IgD-negative memory B cell (primary cell): ENCODE data around the gene MAP3K7. TPM values are rescaled to one million over a fixed set of nuclear protein-coding genes. Genes with fewer than 3 reads are reported as not detected.

Source experiments
- H3K27ac Mint-ChIP-seq, 3 donors: one replicate each; pipeline ENCODE4 v1.8.0; 2020 to 2022; ENCODE audit warnings: mild to moderate bottlenecking in 3 of 3, mixed read lengths in 3 of 3, moderate library complexity in 1 of 3
- H3K27me3 Mint-ChIP-seq: one replicate; pipeline ENCODE4 v1.8.0; 2021; ENCODE audit warnings: mixed read lengths
- H3K36me3 Mint-ChIP-seq: one replicate; pipeline ENCODE4 v1.8.0; 2020; ENCODE audit warnings: mild to moderate bottlenecking, mixed read lengths
- H3K4me1 Mint-ChIP-seq, 3 donors: one replicate each; pipeline ENCODE4 v1.8.0; 2020 to 2022; ENCODE audit warnings: mixed read lengths in 3 of 3, mild to moderate bottlenecking in 1 of 3
- H3K4me3 Mint-ChIP-seq, 4 donors: one replicate each; pipeline ENCODE4 v1.8.0; 2020 to 2022; ENCODE audit warnings: mild to moderate bottlenecking in 4 of 4, mixed read lengths in 4 of 4, moderate library complexity in 3 of 4
- H3K9me3 Mint-ChIP-seq, 3 donors: one replicate each; pipeline ENCODE4 v1.8.0; 2020 to 2021; ENCODE audit warnings: mixed read lengths in 3 of 3, mild to moderate bottlenecking in 1 of 3
- polyA plus RNA-seq: library from polyadenylated mRNA; unstranded; fragments of 300-500 nt; fragmentation: Illumina TruSeq; gene quantifications from one replicate; pipeline ENCODE4 v1.2.3, GENCODE V29; 2021

The MAP3K7 gene
- polyA plus RNA-seq, 1 donor from 2014 or later: 22.3 TPM

DNA sequence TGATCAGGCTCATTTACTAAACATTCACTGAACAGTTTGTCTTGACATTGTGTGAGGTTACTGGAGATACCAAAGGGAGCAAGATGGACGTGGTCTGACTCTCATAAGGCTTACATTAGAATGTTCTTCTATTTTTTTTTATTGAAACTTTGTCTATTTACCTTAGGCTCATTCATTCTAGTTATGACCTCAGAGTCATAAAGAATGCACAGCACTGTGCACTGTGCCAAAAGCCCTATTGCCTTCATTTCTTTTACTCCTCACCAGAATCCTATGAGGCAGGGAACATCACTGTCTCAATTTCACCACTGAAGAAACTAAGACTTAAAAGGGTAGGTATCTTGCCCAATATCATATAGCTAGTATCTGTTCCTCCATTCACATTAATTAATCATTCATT is 94.5 kb downstream of the MAP3K7 start:
- Mint-ChIP-seq H3K9me3 (no peaks in the 10 kb centered on the region), H3K27me3 (peaks cover 17% of the 10 kb centered on the region), H3K36me3 (peaks cover 1% of the 10 kb centered on the region)

DNA sequence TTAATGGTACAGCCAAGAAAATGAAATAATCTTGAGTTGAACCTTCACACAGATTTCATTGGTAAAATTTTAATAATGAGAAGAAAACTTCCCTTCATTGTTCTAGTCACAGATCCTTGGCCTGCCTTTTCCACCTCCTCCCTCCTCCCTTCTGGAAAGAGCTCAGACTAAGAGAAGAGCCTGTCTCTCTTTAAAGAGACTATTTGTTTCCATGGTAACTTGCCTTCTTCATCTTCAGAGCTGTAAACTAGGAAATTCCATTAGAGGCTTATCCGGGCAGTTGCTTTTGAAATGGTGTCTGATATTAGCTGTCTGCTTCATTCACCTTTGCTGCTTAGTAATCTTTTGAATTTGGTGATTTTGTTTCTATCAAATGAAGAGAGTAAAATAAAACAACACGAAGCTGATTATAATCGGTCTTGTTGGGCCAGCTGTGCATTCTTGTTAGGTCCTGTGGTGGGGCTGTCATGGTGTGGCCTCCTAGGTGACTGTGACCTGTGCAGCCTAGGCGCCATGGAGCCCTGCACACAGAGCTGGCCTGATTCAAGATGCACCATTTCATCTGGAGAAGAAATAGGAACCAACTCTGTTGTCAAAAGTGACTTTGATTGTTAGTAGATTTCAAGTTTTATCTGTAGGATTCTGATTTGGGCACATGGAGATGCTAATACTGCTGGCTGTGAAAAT is 96.7 kb downstream of the MAP3K7 start:
- Mint-ChIP-seq H3K9me3 (peaks cover 1 to 11% (median 4%) of the 10 kb centered on the region in 3 donors), H3K27ac (no peak overlapping the region)

More for the DNA sequence above, 94.5 kb downstream of the MAP3K7 start:
- H3K4me1 Mint-ChIP-seq: no peaks in the 10 kb centered on the region
- H3K4me3 Mint-ChIP-seq: no peak overlapping the region
- H3K27ac Mint-ChIP-seq: no peak overlapping the region

GRCh38 chr6:90488816-90489215 is 98.1 kb downstream of the MAP3K7 start:
- H3K27me3 Mint-ChIP-seq: peaks cover 7% of the 10 kb centered on the region
- no peak overlapping the region for H3K4me3 Mint-ChIP-seq
- H3K4me1 Mint-ChIP-seq: peaks cover 0 to 6% (median 5%) of the 10 kb centered on the region in 3 donors
- H3K36me3 Mint-ChIP-seq: peaks cover 1% of the 10 kb centered on the region
- peaks cover 1 to 11% (median 4%) of the 10 kb centered on the region in 3 donors for H3K9me3 Mint-ChIP-seq
- no peak overlapping the region for H3K27ac Mint-ChIP-seq

More for the DNA sequence above, 96.7 kb downstream of the MAP3K7 start:
- Mint-ChIP-seq H3K4me3 (no peak overlapping the region), H3K36me3 (peaks cover 1% of the 10 kb centered on the region), H3K4me1 (peaks cover 0 to 6% (median 5%) of the 10 kb centered on the region in 3 donors), H3K27me3 (peaks cover 13% of the 10 kb centered on the region)

- peaks cover 1% of the 10 kb centered on the region for H3K36me3 Mint-ChIP-seq
- peaks cover 1 to 11% (median 5%) of the 10 kb centered on the region in 3 donors for H3K9me3 Mint-ChIP-seq
- H3K27me3 Mint-ChIP-seq: no peaks in the 10 kb centered on the region
- H3K4me3 Mint-ChIP-seq: peak overlapping the region in 1 of 4 donors; percentile 24
- H3K4me1 Mint-ChIP-seq: peaks cover 0 to 6% (median 5%) of the 10 kb centered on the region in 3 donors
- H3K27ac Mint-ChIP-seq: peak overlapping the region in 1 of 3 donors; percentile 20
Observed at GRCh38 chr6:90485635-90486277, 101.1 kb downstream of the MAP3K7 start.

GRCh38 chr6:90484903-90485302 is 102.0 kb downstream of the MAP3K7 start:
- H3K36me3 Mint-ChIP-seq: peaks cover 1% of the 10 kb centered on the region
- H3K27ac Mint-ChIP-seq: no peak overlapping the region
- H3K9me3 Mint-ChIP-seq: peaks cover 1 to 11% (median 5%) of the 10 kb centered on the region in 3 donors
- H3K4me3 Mint-ChIP-seq: no peak overlapping the region
- H3K27me3 Mint-ChIP-seq: no peaks in the 10 kb centered on the region
- peaks cover 0 to 6% (median 5%) of the 10 kb centered on the region in 3 donors for H3K4me1 Mint-ChIP-seq

- H3K4me3 Mint-ChIP-seq: no peak overlapping the region
- H3K36me3 Mint-ChIP-seq: peaks cover 1% of the 10 kb centered on the region
- no peaks in the 10 kb centered on the region for H3K27me3 Mint-ChIP-seq
- no peak overlapping the region for H3K27ac Mint-ChIP-seq
- peaks cover 1 to 11% (median 5%) of the 10 kb centered on the region in 3 donors for H3K9me3 Mint-ChIP-seq
- H3K4me1 Mint-ChIP-seq: peaks cover under 1 to 7% (median 5%) of the 10 kb centered on the region in 3 donors
Observed at GRCh38 chr6:90484385-90484784, 102.5 kb downstream of the MAP3K7 start.

DNA sequence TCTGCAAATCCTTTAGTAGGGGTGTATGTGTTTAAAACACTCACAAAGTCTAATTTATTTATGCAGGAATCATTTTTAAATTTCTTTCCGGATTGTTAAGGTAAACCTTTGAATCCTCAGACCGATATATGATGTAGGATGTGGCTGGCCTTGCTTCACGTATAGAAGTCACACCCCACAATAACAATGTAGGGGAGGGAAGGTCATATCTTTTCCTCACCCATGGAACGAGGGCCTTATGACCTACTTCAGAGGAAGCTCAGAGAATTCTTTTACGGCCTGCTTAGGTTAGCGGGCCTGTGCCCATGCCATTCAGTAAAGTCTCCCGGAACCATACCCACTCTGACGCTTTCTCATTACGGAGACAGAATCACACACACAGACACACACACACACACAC is 102.9 kb downstream of the MAP3K7 start:
- no peaks in the 10 kb centered on the region for H3K27me3 Mint-ChIP-seq
- H3K4me3 Mint-ChIP-seq: no peak overlapping the region
- H3K27ac Mint-ChIP-seq: no peak overlapping the region
- H3K9me3 Mint-ChIP-seq: peaks cover 1 to 11% (median 5%) of the 10 kb centered on the region in 3 donors
- H3K4me1 Mint-ChIP-seq: peaks cover 5 to 11% (median 8%) of the 10 kb centered on the region in 3 donors
- peaks cover 1% of the 10 kb centered on the region for H3K36me3 Mint-ChIP-seq

- Mint-ChIP-seq H3K27me3 (no peaks in the 10 kb centered on the region), H3K27ac (no peak overlapping the region), H3K4me1 (peaks cover 5 to 17% (median 9%) of the 10 kb centered on the region in 3 donors), H3K9me3 (peaks cover 1 to 11% (median 5%) of the 10 kb centered on the region in 3 donors), H3K36me3 (peaks cover 1% of the 10 kb centered on the region), H3K4me3 (no peak overlapping the region)
Observed at GRCh38 chr6:90483116-90483839, 103.6 kb downstream of the MAP3K7 start.

DNA sequence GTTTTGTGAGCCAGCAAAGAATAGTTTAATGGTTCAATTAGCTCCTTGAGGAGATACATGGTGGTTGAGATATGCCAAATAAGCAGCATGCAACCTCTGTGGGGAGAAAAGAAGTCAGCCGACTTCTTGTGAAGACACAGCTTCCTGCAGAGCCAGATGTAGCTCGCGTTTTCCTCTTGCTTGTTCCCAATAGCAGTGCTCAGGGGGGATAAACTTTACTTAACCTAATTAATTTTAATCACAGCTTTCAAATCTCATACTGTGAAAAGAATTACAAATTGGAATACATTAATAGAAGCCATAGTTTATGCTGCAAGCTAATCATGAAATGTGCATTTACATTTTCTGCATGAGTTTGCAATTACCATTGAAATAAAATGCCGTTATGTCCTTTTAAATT is 106.2 kb downstream of the MAP3K7 start:
- H3K4me1 Mint-ChIP-seq: peaks cover 5 to 14% (median 5%) of the 10 kb centered on the region in 3 donors
- no peaks in the 10 kb centered on the region for H3K36me3 Mint-ChIP-seq
- H3K9me3 Mint-ChIP-seq: peaks cover 0 to 2% (median 2%) of the 10 kb centered on the region in 3 donors
- no peak overlapping the region for H3K4me3 Mint-ChIP-seq
- no peaks in the 10 kb centered on the region for H3K27me3 Mint-ChIP-seq
- no peak overlapping the region for H3K27ac Mint-ChIP-seq

DNA sequence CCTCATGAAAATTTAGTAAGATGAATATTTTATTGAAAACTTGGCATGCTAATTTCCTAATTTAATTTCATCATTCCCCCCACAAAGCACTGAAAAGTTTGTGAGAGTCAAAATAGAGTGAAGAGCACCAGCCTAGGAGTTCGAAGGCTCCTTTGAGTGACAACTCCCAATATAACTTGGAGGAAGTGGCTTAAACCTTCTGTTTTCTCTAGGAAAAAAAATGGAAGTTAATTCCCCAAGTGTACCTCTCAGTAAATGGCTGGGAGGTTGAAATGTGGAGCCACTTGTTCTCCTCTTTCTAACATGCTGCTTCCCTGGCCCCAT is 107.3 kb downstream of the MAP3K7 start:
- Mint-ChIP-seq H3K9me3 (peaks cover 0 to 2% (median 0%) of the 10 kb centered on the region in 3 donors), H3K27ac (peak overlapping the region in 1 of 3 donors; percentile 31), H3K4me1 (peaks cover 4 to 11% (median 5%) of the 10 kb centered on the region in 3 donors), H3K27me3 (no peaks in the 10 kb centered on the region), H3K4me3 (no peak overlapping the region), H3K36me3 (no peaks in the 10 kb centered on the region)

GRCh38 chr6:90478789-90479602 is 107.9 kb downstream of the MAP3K7 start:
- Mint-ChIP-seq H3K4me1 (peaks cover 7 to 12% (median 10%) of the 10 kb centered on the region in 3 donors), H3K4me3 (peak overlapping the region in 3 of 4 donors; percentile 28 to 71 (median 60)), H3K27me3 (no peaks in the 10 kb centered on the region), H3K36me3 (no peaks in the 10 kb centered on the region), H3K27ac (peak overlapping the region in 1 of 3 donors; percentile 78), H3K9me3 (peaks cover 0 to 2% (median 0%) of the 10 kb centered on the region in 3 donors)

DNA sequence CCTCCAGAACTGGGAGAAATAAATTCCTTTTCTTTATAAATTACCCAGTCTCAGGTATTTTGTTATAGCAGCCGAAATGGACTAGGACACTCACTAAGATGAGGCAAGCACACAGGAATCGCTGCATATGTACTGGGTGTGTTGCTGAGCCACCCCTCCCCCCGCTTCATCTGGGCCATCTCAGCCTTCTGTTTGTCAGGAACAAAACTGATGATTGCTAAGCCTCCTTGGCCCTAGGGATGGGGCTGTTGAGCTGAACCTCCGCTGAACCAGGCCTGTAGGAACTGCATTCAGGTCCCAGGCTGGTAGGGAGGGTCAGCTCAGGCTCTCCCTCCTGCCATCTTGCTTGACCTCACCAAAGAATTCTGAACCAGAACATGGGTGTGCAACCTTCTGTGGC is 108.6 kb downstream of the MAP3K7 start:
- Mint-ChIP-seq H3K9me3 (peaks cover 0 to 2% (median 0%) of the 10 kb centered on the region in 3 donors), H3K4me1 (peaks cover 14 to 18% (median 16%) of the 10 kb centered on the region in 3 donors), H3K27ac (peak overlapping the region in 1 of 3 donors; percentile 73), H3K36me3 (no peaks in the 10 kb centered on the region), H3K4me3 (no peak overlapping the region), H3K27me3 (no peaks in the 10 kb centered on the region)

DNA sequence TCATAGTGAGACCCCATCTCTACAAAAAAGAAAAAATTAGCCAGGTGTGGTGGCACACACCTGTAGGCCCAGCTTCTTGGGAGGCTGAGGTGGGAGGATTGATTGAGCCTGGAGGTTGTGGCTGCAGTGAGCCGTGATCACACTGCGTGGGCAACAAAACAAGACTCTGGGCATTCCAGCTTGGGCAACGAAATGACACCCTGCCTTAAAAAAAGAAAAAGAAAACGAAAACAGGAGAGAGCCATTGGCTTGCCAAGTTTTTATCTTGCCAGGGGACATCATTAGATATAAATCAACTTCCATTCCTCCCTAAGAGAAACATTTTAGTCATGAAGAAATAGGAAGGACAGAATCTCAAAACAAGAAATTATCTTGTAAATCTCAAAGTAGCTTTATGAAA is 109.5 kb downstream of the MAP3K7 start:
- H3K36me3 Mint-ChIP-seq: no peaks in the 10 kb centered on the region
- H3K27me3 Mint-ChIP-seq: no peaks in the 10 kb centered on the region
- peaks cover 16 to 23% (median 21%) of the 10 kb centered on the region in 3 donors for H3K4me1 Mint-ChIP-seq
- H3K4me3 Mint-ChIP-seq: no peak overlapping the region
- H3K27ac Mint-ChIP-seq: no peak overlapping the region
- H3K9me3 Mint-ChIP-seq: peaks cover 0 to under 1% (median 0%) of the 10 kb centered on the region in 3 donors

GRCh38 chr6:90472716-90473115 is 114.2 kb downstream of the MAP3K7 start:
- Mint-ChIP-seq H3K27ac (peak overlapping the region in 1 of 3 donors; percentile 41), H3K9me3 (no peaks in the 10 kb centered on the region), H3K27me3 (peaks cover 12% of the 10 kb centered on the region), H3K4me3 (no peak overlapping the region), H3K36me3 (no peaks in the 10 kb centered on the region), H3K4me1 (peaks cover 10 to 20% (median 12%) of the 10 kb centered on the region in 3 donors)
